HG03196 (cell line): Measurements from ENCODE around the gene CSRP1.
"Not testable (repeated sequence)": the region's sequence is repeated elsewhere in the genome, so short reads cannot be mapped to it uniquely, and the experiment has no call there.

ENCODE experiments used
- ATAC-seq: cut with Tn5 transposase; IDR thresholded peaks from one replicate; pipeline ENCODE4 v1.9.1; 2021; ENCODE audit not compliant: unreplicated experiment

CSRP1 gene

DNA sequence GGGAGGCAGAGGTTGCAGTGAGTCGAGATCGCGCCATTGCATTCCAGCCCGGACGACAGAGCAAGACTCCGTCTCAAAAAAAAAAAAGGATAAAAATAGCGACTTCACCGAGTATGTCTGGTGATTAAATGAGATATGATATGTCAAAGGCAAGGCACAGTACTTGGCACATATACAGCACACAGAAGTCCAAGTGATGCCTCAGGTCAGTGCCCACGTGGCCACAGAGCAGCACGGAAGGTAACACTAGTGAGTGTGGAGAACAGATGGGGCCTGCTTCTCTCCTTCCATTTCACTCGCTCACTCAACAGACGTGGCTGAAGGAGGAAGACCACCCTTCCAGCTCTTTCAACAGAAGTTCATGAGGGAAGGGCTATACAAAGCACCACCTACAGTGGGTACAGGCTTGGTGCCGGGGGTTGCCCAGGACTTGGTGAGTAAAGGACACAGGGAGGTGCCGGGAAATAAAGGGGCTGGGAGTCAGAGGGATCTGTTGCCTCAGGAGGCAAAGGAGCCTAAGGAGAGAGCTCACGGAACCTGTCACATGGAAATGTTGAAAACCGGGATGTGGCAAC is 8.9 kb downstream of the CSRP1 start:
- ATAC-seq: no peak

DNA sequence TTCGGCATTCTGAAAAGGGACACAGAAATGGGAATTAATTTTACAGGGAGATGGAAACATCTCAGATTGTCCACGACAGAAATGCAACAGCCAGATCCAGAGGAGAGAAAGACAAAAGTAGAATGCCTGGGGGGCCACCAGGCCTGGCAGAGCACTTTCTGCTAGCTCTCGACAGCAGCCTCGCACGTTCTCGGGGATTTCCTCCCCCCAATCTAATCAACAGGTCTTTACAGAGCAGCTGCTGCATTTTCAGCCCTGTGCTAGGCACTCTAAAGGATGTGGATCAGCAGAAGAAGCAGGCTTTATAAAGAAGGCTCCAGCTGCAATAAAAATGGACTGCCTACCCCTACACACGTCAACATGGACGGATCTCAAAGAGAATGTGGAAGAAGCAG is 10.6 kb downstream of the CSRP1 start:
- no peak for ATAC-seq

DNA sequence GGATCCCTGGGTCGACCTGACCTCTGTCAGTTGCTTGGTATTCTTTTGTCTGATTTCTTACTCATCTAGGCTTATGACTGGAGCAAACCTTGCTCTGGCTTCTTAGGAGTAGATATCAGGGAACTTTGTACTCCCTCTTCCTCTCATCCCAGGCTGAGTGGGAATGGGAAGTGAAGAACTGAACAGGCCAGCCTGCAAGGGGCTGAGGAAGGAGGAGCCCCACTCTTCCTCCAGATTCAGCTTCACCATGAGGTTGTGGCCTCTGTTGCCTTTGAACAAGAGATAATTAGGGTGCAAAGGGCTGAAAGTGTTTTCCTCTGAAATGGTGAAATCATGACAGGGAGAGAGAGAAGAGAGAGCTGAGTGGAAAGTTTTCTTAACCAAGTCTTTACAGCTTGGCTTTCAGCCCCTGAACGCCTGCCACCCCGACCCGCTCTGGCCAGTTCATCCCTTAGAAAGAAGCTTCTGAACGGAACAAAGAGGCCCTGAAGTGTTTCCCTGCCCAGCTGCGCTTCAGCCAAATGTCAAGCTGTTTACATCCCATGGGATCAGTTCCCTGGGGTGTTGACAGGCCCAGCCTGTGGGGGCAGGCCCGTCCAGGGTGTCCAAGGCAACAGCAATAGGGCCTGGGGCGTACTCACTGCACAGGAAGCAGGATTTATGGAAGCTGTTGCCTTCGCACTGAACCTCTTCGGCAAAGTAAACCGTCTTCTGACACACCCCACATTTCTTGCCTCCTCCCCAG is 11.2 kb downstream of the CSRP1 start:
- ATAC-seq: no peak

DNA sequence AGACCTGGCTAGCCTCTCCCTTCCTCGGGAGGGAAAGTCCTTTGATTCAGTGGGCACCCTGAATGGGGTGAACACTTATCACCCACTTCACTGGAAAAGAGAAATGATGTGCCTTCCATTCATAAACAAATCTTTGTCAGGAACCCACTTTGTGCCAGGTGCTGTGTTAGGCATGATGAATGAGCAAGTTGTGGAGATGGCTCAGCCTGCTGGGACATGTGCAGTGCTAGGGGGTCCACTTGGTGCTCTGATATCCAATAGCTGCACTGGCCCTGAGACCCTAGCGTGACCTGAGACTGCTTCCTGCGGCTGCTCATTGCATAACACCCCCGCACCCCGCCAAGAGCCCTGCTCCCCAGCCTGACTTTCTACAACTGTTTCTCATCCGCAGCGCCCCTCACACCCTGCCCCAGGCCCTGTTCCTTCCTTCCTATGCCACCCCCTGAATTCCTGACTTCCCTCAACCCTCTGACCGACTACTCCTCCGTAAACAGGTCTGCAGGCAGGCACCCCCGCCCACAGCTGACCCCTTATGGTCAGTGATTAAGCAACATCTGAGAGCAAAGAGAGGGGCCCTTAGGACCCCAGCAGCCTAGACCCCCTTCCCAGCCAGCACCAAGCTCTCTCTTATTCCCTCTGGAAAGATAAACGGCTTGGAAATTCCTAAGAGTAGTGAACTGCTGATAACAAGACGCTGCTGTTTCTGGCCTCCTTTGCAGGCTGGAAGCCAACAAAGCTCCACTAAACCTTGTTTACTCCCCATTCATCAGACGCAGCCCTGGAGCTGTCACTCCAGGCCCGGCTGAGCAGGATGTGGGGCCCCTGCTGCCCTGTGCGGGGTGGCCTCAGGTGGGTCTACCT is 12.9 kb downstream of the CSRP1 start:
- no peak for ATAC-seq

DNA sequence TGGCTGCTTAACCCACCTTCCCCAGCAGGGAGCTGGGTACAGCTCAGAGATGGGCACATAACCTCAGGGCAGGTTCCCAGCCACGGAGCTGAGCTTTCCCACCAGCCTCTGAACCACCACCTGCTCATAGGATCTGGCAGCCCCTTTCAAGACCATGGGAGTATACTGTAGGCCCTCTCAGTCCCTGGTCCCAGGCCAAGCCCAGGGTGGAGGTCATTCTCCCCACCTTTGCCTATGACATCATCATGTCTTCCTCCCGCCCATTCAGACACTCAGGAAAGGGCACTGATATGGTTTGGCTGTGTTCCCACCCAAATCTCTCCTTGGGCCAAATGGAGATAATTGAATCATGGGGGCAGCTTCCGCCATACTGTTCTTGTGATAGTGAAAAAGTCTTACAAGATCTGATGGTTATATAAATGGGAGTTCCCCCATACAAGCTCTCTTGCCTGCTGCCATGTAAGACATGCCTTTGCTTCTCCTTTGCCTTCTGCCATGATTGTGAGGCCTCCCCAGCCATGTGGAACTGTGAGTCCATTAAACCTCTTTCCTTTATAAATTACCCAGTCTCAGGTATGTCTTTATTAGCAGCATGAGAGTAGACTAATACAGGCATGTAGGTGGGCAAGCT is 13.8 kb downstream of the CSRP1 start:
- not testable (repeated sequence) for ATAC-seq

DNA sequence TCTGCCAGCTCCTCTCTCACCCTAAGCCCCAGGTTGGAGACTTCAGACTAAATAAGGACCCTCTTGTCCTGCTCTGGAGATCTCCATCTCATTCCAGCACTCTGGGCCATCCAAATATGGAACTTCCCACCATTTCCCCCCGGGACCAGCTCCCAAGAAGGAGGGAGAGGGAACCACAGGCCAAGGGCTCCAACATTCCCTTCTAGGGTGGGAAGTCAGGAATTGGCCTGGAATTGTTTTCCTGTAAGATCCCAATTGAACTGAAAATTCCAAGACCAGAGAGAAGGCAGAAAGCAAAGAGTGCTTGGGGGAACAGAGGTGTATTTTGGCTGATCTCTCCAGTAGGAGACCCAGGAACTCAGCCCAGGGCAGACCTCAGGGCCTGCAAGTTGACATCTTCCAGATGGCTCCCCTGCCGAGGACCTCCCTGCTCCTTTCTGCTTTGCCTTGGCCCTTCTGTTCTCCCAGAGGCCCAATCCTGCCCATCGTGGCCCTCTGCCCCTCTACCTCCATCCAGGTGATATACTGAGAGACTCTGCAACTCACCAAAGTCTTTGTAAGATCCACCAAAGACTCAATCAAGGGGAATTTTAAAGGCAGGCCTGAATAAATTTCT is 14.9 kb downstream of the CSRP1 start:
- no peak for ATAC-seq

DNA sequence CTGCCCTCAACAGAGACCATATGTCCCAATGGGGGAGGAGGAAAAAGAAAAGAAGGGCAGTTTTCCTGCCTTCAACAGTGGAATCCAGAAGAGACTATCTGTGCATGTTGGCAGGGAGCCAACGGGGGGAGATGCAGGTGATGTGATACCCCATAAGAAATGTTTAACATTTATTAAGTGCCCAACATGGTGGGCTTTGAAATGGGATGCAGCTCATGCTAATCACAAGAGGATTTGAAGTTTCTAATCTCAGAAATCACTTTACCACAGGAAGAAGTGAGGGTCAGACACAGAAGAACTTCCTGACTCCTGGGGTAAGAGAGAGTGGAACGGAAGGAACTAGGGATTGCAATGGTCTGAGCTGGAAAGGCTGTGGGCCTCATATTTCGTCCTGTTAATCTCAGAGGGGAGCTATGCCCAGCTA is 16.2 kb downstream of the CSRP1 start:
- no peak for ATAC-seq

DNA sequence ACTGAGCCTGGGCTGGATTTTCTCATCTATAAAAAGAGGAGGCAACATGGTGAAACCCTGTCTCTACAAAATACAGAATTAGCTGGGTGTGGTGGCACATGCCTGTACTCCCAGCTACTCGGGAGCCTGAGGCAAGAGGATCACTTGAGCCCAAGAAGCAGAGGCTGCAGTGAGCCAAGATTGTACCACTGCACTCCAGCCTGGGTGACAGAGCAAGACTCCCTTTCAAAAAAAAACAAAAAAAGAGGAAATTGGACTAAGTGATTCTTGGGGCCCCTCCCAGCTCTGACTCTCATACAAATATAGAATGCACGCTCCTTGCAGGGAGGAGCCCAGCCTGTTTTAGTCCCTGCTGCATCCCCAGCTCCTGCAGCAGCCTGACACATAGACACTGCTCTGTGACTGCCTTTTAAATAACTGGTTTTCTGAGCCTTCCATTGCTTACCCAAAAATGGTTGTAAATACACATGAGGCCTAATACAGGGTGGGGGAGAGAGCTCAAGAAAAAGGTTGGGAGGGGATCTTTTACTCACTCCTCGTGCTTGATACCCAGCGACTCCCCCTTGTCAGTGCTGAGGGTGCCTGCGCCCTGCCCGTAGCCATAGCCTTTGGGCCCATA is 17.2 kb downstream of the CSRP1 start:
- no peak for ATAC-seq

DNA sequence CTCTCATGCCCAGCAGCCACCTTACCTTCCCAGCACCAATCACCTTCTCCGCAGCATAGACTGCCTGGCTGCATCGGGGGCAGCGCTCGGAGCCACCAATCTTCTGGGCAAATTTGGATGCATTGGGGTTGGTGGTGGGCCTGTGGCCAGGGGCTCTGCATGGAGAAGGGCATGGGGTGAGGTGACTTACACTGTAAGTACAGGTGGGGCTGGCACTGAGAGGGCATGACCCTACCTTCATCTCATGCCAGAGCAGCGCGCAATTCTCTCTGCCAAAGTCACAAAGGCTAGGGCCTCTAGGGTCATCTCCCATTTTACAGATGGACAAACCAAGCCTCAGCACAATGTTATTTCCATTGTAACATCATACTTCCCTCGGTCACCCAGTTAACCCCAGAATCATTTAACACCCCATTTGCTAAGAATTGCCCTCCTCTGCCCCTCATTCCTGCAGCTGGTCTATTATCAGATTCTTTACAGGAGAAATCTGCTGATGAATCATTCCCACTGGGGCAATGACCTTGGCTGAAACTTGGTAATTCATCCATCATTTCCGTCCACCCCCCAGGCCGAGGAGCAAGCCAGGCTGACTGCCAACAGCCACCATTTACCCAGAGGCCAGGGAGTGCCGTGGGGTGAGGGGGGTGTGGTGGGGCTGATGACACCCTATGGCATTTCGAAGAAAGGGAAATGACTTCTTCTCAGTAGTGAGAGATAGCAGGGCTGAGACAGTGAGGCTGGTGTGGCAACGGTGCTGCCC is 17.9 kb downstream of the CSRP1 start:
- no peak for ATAC-seq

DNA sequence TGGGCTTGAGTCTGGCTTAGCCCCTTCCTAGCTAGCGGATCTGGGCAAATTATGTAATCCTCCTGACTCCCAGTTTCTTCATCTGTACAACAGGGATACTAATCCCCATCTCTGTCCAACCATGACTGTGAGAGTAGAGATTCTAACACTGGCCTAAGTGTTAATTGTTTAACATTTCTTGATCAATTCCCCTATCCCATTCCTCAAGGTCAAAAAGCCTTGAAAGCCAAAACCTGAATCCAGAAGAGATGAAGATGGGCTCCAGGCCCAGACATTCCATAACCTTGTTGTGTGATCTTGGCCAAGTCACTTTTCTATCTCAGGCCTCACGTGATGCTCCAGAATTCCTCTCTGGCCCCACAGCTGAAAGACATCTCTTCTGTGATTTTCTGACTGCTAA is 19.2 kb downstream of the CSRP1 start:
- no peak for ATAC-seq

DNA sequence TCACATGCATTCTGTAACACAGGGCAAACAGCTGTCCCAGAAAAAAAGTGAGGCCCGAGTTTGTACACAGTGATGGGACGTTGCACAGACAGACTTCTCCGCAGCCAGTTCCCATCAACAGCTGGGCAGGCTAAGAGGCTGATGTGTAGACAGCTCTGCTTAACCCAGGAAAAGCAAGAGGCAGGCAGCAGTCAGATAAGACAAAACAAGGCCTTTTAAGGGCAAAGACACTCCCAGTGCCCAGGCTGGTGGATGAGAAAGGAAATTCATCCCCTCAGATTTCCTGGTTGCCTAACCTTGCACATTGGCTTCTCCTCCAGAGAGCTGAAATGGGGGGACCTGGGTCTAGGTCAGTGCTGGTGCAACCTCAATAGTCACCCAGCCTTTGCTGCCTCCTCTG is 20.7 kb downstream of the CSRP1 start:
- no peak for ATAC-seq

DNA sequence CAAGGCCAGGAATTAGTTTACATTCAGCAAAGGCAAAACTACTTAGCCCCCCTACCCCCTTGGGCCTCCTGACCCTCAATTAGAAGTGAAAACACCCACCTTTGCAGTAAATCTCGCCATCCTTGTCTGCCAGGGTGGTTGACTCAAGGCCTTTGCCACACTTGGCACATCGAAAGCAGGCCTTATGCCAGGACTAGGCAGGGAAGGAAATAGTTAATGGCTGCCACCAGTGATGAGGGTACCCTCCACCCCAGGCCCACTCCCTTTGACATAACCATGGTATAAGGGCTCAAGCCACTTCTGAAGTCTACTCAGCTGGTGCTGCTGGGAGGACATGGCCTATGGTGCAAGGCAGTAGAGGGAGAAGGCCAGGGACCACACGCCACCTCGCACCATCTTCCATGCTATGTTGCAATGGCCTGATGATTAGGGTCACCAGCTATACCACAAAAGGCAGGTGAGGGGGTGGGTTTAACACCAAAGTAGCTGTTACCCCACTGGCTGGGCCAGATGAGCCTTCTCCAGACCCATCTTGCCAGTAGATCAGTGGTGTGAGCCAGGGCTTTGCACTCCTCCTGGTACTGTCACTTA is 21.6 kb downstream of the CSRP1 start:
- no peak for ATAC-seq

DNA sequence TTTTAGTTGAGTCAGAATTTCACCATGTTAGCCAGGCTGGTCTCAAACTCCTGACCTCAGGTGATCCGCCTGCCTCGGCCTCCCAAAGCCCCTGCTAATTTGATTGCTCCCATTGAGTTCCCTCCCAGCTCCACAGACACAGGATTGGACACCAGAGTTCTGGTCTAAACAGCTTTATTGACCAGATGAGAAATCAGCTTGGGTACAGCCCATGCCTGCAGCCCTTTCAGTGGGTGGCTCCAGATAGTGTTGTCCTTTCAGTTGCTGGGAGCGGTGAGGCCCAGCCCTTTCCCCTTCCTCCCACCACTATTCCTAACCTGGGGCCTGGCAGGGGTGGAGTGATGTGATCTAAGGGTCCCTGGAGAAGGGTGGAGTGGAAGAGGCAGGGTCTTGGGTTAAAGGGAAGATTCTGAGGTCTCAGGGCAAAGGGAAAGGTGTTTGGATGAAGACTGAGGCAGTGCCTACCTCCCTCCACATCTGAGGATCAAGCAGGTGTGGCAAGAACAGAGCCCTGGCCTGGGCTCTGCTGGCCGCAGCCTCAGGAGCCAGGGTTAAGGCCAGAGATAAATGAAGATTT is 23.5 kb downstream of the CSRP1 start:
- ATAC-seq: no peak

DNA sequence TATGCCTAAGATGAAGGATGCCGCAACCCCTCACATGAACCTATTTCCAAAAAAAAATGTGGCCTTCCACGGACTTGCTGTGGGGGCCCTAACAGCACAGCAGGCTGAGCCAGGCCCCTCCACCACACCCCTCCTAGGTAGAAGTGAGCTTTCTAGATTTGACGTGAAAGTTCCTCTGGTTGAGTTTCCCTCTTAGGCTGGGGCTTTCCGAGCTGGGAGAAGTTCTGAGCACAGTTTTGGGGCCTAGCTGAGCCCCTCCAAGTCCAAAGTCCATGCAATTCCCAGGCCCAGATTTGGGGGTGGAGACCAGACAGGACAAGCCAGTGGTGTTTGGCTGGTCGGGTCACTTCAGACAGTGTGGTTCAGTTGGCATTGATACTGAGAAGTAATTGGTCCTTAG is 24.2 kb downstream of the CSRP1 start:
- no peak for ATAC-seq

DNA sequence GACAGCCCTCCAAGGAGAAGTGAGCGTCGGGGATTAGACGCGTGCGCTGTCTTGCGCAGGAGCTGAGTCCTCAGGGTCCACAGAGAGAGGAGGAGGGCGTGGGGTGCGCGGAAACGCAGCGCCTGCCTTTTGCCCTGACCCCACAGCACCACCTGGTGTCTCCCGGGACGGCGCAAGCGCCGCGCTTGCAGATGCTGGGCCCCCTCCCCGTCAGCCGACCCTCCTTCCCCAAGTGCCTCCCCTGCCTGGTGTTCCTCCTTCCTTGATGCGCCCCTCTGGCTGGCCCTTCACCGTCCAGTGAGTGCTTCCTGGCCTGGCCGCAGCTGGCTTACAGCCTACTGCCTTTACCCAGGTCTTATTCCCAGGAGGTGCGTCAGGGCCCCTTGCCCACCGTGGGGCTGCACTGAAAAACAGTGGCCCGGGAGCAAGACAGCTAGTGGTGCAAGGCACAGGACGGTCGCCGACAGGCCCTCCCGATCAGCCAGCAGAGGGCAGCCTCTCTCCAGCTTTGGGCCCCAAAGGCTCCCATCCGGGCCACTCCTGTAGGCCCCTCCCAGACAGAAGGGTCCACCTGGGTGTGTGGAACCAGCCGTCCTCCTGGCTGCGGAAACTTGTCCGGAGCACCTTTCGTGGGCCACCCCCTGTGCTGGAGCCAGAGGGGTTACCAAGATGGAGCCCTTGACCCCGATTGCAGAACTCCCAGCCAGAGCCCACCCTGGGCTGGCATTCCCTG is 25.0 kb downstream of the CSRP1 start:
- peak; percentile 68 for ATAC-seq

DNA sequence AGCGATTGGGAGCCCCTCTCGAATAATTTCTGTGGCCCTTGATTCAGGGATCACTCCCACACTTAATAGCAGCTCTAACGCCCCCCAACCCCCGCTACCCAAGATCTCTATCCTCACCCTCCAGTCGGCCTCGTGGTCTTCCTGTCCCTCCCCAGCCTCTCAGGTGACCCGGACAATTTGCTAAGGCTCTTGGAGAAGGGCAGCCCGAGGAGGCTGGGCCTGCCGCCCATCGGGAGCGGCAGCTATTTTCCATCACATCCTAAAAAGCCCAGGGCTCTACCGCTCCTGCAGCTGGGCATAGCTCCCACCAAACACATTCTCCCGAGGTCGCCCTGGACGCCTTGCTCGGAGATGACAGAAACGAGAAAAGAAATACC is 25.9 kb downstream of the CSRP1 start:
- ATAC-seq: no peak

DNA sequence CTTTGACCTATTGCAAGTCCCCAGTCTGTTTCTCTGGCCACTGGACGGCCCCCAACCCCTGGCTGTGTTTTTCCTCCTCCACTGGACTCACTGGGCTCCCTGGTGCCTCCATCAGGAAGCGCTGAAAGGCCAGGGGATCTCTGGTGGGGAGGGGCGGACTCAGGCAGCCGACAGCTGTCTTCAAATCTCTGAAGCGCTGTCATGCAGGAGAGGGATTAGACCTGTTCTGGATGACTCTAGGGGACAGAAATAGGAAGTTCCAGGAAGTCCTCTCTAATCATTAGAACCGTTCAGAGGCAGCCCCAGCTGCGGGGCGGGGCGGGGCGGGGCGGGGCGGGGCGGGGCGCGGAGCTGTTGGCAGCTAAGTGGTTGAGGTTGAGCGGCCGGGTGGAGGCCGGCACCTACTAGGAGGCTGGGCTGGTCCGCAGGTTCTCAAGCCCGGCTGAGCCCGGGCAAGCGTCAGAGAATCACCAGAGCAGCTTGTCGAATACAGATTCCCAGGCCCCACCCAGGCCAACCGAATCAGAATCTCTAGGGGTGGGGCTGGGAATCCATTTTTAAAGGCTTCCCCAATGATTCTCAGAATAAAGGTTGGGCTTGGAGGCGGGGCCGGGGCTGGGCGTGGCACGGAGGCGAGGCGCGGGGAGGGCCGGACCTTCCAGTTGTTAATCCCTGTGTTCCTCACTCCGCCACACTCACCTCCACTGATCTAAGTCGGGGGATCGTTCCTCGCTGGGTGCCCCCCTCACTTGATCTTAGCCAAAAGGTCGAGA is 26.5 kb downstream of the CSRP1 start:
- ATAC-seq: peak; percentile 41

DNA sequence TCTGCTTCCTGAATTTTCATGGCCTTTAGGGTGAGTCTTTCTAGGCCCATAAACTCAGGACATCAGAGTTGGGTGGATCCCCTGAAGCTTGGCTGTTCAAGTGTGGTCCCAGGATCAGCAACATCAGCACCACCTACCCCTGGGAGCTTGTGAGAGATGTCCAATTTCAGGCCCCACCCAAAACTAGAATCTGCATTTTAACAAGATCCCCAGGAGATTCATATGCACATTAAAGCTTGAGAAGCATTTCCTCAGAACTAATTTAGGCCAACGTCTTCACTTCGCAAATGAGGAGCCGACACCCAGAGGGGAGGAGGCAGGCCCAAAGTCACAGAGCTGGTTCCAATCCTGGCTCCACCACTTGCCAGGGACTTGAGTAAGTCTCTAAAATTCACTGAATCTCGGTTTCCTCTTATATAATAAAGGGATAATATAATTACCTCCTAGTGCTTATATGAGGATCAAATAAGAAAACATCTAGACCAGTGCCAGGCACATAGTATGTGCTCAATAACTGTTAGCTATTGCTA is 27.7 kb downstream of the CSRP1 start:
- no peak for ATAC-seq
